Non-pigmented ciliary epithelial cell (primary cell): ENCODE data around the gene EME1.

ENCODE experiments used
- DNase-seq: peaks from one replicate; pipeline ENCODE4 v3.0.0-alpha.2; 2010; ENCODE audit warnings: low read depth

The EME1 gene

GRCh38 chr17:50363217-50364060 lies 9.6 kb upstream of the EME1 start:
- peak; percentile 17 for DNase-seq

DNA sequence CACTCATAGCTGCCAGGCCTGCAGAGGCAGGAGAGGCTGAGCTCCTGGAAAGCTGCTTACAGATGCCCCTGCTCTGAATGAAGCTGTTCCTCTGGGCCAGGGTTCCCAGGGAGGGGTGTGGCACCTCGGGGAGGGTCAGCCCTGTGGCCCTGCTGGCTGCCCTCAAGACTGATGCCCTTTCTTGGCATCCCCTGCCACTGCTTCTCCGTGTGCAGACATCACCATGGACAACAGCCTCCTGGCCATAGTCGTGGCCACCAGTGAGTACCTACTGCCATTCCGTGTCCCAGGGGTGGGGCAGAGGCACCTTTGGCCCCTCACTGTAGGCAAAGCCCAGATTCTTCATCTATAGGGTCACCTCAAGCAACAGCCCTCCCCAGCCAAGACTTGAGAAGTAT lies 9.0 kb upstream of the EME1 start:
- no peak for DNase-seq

GRCh38 chr17:50364715-50365114 lies 8.3 kb upstream of the EME1 start:
- peak; percentile 28 for DNase-seq

GRCh38 chr17:50365165-50365564 lies 7.9 kb upstream of the EME1 start:
- DNase-seq = no peak

DNA sequence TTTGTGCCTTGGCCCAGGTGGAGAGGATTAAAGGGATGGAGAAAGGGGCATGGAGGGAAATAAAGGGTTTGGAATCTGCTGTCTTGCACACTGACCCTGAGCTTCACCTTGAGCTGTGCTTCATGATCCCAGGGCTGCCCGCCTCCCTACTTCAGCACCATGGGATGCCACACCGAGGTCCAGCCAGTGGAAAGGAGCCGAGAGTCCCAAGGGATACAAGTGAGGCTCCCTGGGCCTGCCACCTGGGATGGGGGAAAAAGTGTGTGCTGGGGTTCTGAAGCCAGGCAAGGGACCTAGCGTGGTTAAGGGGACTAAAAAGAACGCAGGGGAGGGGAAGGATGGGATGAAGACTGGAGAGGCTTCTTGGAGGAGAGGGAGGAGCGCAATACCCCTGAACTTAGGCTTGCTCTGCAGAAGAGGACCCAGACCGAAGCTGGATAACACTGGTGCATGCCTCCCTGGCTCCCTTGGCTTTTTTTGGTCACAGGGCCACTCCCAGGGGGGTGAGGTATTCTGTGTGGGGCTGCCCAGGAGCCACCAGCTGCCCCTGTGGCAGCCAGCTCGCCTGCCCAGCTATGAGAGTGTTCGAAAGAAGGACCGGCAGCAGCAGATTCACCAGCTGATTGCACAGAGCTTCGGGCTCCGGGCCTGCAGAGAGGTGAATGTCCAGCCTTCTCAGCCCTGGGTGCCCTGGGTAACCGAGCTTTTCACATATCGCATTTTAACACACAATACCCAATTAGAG lies 7.2 kb upstream of the EME1 start:
- no peak for DNase-seq

DNA sequence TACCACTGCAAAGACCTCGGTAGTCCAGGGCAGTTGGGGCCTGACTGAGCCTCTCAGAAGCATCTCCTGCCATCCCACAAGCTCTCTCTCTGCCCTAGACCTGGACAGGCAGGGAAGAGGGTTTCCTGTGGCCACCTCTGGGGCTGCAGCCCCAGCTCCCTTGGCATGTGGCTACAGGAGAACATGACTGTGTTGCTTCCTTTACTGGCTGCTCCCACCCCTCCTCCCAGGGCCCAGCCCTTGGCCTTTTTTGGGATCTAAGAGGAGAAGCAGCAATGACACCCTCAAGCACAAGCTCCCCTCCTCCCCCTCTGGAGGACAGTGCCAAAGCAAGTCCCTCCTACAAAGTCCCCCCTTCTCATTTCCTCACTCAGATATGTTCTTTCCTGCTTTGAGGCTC lies 5.6 kb upstream of the EME1 start:
- DNase-seq = no peak

DNA sequence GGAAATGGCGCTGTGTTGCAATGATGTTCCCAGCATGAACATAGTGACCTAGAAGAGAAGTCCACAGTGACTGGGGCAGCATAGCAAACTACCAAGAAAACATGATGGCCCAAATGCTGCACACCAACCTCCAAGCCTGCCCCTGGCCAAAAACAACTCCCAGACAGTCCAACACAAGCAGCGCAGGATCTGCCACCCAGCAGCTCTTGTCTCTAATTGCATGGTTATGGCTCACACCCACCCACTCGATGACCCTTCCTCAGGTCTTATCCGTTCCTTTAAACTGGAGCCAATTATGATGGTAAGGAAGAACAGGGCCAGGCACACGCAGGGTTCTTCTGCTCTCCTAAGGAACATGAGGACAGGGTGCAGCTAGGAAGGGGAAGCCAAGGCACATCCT lies 3.0 kb upstream of the EME1 start:
- DNase-seq = no peak

DNA sequence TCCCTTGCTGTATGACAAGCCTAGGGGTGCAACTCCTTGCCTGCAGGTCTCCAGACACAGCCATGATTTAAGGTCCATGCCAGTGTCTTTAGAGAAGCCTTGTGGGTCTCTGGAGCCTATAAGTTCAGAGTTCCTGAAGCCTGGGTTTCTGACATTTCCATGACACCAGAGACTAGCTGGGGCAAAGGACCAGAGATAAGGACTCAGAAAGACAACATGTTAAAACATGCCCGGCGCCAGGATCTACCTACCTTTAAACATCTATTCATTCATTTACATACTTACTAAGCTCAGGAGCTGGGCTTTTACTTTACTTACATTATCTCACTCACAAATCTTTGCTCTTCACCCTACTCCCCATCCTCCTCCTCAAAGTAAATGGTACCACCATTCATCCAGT lies 1.5 kb upstream of the EME1 start:
- no peak for DNase-seq

GRCh38 chr17:50372222-50372757 lies 739 bp upstream of the EME1 start:
- DNase-seq = no peak

- DNase-seq = no peak
Observed at GRCh38 chr17:50373705-50374104, 676 bp downstream of the EME1 start.

- no peak for DNase-seq
Observed at GRCh38 chr17:50375858-50376538, 3.0 kb downstream of the EME1 start.

DNA sequence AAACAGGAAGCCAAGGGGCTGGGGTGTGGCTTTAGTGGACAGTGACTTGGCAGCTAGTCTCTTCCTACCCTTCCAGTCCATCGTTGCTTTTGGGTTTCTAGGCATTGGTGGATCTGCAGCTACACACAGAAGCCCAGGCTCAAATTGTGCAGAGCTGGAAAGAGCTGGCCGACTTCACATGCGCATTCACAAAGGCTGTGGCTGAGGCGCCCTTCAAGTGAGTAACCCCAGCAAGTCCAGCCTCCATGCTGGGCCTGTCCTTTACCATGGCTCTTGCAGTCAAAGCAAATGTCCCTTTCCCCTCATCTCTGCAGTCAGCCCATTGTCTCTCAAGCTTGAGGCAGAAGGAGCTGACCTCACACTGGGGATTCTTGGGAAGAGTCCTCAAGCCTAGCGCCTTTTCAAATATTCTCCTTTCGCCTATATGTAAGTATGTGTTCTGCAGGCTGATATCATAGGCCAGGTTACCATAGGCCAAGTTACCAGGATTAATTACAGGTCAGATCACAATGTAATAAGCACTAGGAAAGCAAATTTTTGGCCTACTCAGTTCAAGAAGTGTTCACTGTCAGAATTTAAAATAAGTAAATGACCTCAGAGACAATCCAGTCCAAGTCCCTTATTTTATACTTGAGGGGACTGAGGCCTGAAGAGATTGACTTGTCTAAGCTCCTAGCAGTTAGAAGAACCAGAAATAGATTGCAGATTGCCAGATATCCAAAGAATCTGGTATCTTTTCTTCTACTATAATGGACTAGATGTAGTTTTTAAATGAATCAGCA lies 6.5 kb downstream of the EME1 start:
- DNase-seq = no peak

GRCh38 chr17:50380369-50381259 lies 7.6 kb downstream of the EME1 start:
- no peak for DNase-seq

GRCh38 chr17:50381260-50381815 lies 8.3 kb downstream of the EME1 start:
- no peak for DNase-seq

GRCh38 chr17:50381920-50382319 lies 8.9 kb downstream of the EME1 start:
- DNase-seq = no peak

GRCh38 chr17:50382931-50383330 lies 9.9 kb downstream of the EME1 start:
- DNase-seq = no peak

DNA sequence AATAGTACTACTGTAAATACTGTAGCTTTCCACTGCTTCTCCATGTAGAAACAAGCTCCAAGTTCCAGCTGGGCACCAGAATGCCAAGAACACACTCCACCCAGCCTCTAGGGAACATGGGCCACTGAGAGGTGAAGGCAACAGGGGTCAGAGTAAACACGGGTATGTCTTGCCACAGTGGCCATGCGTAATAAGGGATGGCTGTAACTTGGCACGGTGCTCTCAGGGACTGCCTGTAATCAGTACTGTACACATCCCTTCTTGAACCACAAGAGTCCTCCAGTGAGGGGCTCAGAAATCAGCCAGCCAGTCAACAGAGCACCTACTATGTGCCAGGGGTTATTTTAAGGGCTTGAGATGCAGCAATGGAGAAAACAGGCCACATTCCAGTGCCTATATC lies 13.5 kb downstream of the EME1 start:
- DNase-seq = no peak

- DNase-seq = no peak
Observed at GRCh38 chr17:50388728-50389127, 15.7 kb downstream of the EME1 start.

GRCh38 chr17:50389534-50389933 lies 16.5 kb downstream of the EME1 start:
- DNase-seq = no peak

DNA sequence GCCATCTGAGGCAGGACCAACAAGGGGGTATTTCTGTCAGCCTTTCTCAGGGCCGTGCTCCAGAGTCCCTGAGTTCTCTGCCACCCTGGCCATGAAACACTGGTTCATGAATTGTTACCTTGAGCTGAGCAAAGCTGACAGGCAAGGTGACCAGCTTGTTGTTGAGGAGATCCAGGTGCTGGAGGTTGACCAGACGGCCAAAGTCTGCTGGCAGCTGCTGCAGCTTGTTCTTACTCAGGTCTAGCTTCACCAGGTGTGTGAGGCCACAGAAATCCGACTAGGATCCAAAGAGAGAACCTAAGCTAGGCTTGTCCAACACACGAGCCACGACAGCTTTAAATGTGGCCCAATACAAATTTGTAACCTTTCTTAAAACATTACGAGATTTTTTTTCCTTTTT lies 19.6 kb downstream of the EME1 start:
- DNase-seq = no peak

GRCh38 chr17:50393700-50394099 lies 20.7 kb downstream of the EME1 start:
- no peak for DNase-seq
